Skin epidermis (tissue), 12 donors: Measurements from ENCODE around the gene WLS.

ENCODE experiments used
- H3K27ac ChIP-seq, 21 experiments: fragments of 200-600 bp; sonication (generic) in 11 of 21; one replicate each; pipeline ENCODE4 v1.5.0; 2020; ENCODE audit warnings: mild to moderate bottlenecking in 3 of 21, inconsistent platforms in 2 of 21, moderate library complexity in 2 of 21
- H3K4me3 ChIP-seq, 7 experiments: fragments of 200-600 bp; sonication (generic) in 2 of 7; one replicate each; pipeline ENCODE4 v1.5.0; 2020; ENCODE audit warnings: inconsistent platforms in 2 of 7, mild to moderate bottlenecking in 2 of 7, moderate library complexity in 1 of 7

The WLS gene

DNA sequence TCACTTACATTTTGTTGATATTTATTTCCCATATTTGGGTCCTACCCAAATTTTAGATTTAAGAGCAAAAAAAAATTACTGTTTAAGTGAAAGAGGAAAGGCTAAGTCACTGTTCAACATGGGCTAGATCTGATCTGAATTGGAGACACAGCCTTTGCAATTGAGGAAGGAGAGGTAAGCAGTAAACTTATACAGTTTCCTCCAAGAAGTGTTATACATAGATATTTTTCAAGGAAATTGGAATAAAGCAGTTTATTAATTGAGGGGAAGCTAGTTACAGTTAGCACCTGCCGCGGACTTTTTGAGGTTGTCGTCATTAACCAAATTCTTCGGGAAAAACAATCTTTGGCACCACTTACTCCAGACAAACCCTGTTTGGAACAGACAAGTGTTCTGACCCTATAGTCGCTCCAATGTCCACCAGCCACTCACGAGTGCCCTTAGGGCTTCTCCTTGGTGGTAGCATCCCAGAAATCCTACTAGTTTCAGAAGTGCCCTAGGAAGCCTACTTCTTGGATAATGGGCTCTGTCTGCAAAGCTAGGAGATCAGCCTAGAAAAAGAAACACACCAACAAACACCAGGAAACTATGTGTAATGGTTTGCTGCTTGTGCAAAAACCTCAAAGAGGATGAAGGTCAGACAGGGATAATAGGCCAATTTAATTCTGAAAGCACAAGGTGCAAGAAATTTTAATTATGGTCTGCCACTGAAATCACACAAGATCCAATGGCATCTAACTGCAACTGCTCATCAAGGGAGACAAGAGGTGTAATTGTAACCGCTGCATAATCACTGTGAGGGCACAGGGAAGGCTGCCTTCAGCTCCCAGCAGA lies 2.5 kb downstream of the WLS start:
- Histone ChIP-seq H3K27ac (peak overlapping the region in 8 of 21 experiments; percentile 4 to 85 (median 78)), H3K4me3 (peak overlapping the region in 4 of 7 experiments; percentile 53 to 77 (median 70))

DNA sequence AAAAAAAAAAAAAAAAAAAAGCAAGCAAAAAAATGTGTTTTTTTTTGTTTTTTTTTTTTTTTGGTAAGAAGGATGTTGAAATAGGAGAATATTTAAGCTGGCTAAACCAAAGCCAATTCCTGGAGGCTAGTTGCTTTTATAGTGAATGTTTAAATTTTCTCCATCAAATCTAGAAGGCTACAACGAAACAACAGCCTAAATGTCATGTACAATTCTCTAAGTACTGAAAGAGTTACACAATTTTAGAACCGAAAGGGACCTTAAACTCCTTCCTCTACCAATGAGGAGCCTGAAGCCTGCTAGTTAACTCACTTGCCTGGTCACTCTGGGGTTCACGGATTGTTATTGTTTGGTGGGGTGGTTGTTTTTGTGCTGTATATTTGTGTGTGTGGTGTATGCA lies 3.5 kb downstream of the WLS start:
- H3K27ac ChIP-seq, result peak overlapping the region in 7 of 21 experiments; percentile 4 to 56 (median 28)
- peak overlapping the region in 2 of 7 experiments; percentile 65 to 77 for H3K4me3 ChIP-seq

DNA sequence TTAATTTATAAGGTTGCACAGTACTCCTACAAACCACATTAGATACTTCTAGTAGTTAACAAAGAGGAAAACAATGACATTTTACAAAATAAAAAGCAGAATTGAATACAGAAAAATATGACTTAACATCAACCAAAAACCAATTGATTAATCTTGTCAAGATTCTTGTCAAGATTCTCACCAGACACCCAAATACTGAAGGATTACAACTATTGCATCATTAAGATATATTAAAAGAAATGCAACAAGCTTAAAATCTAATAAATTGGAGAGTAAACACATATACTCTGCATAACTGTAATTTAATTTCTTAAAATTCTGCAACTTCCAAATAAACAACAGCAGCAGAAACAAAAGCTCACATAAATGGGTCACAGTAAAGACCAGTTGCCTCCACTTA lies 4.7 kb downstream of the WLS start:
- no peak overlapping the region for H3K27ac ChIP-seq

DNA sequence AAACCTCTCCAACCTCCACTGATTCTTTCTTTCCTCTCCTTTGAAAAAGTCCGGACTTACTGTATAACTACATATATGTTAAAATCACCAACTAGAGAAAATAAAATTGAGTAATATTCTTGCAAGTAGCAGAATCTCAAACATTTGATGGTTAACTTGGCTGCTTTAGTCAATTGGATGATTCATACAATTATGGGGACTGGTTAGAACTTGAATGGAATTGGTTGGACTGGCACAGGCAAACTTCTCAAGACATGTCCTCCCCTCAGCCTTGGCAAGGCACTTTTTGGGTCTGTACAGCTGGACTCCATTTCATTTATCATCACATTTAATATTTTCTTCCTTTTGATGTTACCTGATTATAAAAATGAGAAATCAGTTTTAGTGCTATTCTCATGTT lies 6.5 kb downstream of the WLS start:
- Histone ChIP-seq H3K27ac (peak overlapping the region in 3 of 21 experiments; percentile 15 to 45 (median 34)), H3K4me3 (no peak overlapping the region)

More for the DNA sequence above, 4.7 kb downstream of the WLS start:
- no peak overlapping the region for H3K4me3 ChIP-seq

DNA sequence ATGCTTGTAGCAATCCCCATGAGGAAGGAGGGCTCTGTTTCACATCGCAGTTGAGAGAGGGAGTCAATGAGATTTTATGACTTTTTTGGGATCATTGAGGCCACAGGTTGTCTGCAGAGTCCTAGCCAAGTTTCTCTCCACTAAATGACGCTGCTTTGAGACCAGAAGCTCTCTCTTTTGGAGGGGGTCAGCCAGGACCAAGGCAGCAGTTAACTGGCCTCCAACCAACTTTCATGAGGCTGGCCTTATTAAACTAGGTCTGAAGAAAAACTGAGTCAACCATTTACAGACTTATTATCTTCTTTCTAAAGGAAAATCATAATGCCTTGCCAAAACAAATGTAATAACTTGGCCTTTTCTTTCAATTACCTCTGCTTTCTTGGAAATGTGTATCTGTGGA lies 8.6 kb downstream of the WLS start:
- Histone ChIP-seq H3K4me3 (no peak overlapping the region), H3K27ac (peak overlapping the region in 1 of 21 experiments; percentile 51)

GRCh38 chr1:68221980-68222373 lies 10.3 kb downstream of the WLS start:
- H3K4me3 ChIP-seq, result no peak overlapping the region
- H3K27ac ChIP-seq, result peak overlapping the region in 4 of 21 experiments; percentile 0 to 66 (median 47)

DNA sequence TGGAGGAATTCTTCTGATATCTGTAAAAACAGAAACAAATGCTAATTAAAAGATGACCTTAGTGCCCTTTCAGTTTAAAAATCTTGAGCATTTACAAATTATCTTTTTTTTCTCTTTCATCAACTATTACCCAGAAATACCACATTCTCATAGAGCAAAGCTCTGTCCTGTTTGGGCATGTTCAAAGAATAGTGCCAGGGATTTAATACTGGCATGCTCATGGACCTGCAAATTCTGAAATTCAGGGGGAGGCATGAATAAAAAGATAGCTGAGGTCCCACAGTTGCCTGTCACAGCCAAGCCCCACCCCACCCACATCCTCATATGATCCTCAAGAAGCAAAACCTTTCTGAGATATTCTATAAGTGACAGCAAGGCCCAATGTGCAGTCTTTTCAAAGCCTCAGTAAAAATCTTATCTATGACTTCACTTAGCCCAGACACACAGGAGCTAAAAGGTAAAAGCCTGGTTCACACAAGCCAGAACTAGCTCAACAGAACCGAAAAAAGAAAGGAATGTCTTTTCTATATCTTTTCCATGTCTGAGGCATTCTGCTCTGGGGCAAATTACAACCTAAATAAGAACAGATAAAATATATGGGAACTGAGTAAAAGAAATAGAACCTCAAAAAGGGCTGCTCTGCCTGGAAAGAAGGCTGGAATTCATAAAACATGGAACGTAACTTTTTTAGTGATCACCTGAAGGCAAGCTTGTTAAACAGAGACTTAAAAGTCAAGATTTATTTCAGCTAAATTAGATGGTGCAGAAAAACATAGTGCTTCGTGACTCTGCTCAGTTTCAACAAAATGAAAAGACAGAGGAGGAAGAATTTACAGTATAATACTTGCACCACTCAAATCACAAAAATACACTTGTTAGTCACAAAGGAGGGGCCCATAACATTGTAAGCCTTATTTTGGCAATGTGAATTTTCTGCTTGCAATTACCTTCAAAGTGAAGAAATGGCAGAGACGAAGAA lies 11.0 kb downstream of the WLS start:
- Histone ChIP-seq H3K4me3 (no peak overlapping the region), H3K27ac (peak overlapping the region in 6 of 21 experiments; percentile 0 to 66 (median 34))

DNA sequence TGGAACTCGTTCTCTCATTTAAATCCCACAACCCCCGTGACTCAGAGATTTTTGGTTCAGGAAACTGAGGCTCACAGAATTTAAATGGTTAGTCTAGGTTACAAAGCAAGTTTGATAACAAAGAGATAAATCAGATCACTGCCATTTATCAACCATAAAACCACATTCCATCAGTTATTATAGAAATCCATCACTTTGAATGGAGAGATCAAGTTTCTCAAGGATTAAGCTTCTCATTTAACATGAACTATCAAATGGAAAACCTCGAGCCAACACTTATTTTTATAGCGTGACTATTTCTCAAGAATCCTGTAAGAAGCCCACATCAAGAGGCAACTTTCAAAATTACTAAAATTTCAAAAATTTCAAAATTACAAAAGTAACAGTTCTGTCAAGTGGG lies 11.9 kb downstream of the WLS start:
- Histone ChIP-seq H3K27ac (peak overlapping the region in 2 of 21 experiments; percentile 13 to 66), H3K4me3 (no peak overlapping the region)

- no peak overlapping the region for H3K4me3 ChIP-seq
- H3K27ac ChIP-seq, result peak overlapping the region in 2 of 21 experiments; percentile 4 to 26
These were observed 13.8 kb downstream of the WLS start for GRCh38 chr1:68218490-68218889.

- H3K27ac ChIP-seq, result no peak overlapping the region
- no peak overlapping the region for H3K4me3 ChIP-seq
These were observed 14.7 kb downstream of the WLS start for GRCh38 chr1:68217618-68218017.

- Histone ChIP-seq H3K4me3 (no peak overlapping the region), H3K27ac (no peak overlapping the region)
These were observed 15.2 kb downstream of the WLS start for GRCh38 chr1:68217060-68217554.

GRCh38 chr1:68216089-68216772 lies 16.1 kb downstream of the WLS start:
- H3K4me3 ChIP-seq, result no peak overlapping the region
- H3K27ac ChIP-seq, result peak overlapping the region in 1 of 21 experiments; percentile 3

GRCh38 chr1:68213843-68214242 lies 18.5 kb downstream of the WLS start:
- no peak overlapping the region for H3K4me3 ChIP-seq
- peak overlapping the region in 1 of 21 experiments; percentile 50 for H3K27ac ChIP-seq

GRCh38 chr1:68211761-68212380 lies 20.5 kb downstream of the WLS start:
- no peak overlapping the region for H3K27ac ChIP-seq
- no peak overlapping the region for H3K4me3 ChIP-seq

- H3K27ac ChIP-seq, result no peak overlapping the region
- no peak overlapping the region for H3K4me3 ChIP-seq
These were observed 21.5 kb downstream of the WLS start for GRCh38 chr1:68210829-68211228.

DNA sequence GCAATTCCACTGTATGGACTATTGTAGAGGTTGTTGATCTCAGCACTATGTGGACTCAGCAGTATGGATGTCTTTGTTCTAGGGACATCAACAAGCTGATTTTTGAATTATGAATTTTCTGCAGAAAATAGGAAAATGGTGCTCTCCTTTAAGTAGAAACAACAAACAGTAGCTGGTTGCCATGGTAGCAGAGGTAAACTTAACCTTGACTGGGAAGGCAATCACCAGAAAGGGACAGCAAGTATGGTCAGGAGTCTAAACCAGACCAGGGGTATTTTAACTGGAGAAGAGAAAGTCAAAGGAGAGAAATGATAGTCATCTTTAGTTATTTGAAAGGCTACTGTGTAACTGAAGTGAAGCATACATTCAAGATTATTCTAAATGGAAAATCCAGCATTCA lies 22.3 kb downstream of the WLS start:
- H3K4me3 ChIP-seq, result no peak overlapping the region
- no peak overlapping the region for H3K27ac ChIP-seq

- peak overlapping the region in 4 of 21 experiments; percentile 5 to 58 (median 25) for H3K27ac ChIP-seq
- H3K4me3 ChIP-seq, result no peak overlapping the region
These were observed 25.3 kb downstream of the WLS start for GRCh38 chr1:68206848-68207689.

DNA sequence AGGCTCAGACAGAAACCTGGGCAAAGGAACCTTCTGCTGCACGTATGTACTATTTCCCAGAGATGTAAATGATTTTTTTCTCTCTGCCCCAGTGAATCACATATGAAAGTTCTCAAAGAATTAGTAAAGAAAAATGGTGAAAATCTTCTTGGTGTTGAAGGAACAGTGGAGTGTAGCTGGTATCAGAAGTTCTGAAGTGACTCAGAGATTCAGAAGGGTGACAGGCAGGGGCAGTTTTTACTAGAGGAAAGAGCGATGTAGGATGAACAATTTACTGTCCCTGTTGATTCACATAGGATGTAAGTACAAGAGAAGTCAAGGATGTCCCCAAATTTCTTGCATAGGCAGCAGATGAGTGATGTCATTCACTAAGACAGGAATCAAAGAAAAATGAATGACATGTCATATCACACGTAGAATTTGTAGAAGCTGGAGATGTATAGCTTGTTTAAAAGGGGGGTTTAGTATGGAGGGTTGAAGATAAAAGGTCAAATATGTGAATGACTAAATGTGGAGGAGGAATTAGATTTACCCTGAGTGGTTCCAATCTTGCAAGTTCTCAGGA lies 26.4 kb downstream of the WLS start:
- Histone ChIP-seq H3K27ac (peak overlapping the region in 2 of 21 experiments; percentile 40 to 58), H3K4me3 (no peak overlapping the region)
